ENCODE data around the gene P2RY11.

DNA sequence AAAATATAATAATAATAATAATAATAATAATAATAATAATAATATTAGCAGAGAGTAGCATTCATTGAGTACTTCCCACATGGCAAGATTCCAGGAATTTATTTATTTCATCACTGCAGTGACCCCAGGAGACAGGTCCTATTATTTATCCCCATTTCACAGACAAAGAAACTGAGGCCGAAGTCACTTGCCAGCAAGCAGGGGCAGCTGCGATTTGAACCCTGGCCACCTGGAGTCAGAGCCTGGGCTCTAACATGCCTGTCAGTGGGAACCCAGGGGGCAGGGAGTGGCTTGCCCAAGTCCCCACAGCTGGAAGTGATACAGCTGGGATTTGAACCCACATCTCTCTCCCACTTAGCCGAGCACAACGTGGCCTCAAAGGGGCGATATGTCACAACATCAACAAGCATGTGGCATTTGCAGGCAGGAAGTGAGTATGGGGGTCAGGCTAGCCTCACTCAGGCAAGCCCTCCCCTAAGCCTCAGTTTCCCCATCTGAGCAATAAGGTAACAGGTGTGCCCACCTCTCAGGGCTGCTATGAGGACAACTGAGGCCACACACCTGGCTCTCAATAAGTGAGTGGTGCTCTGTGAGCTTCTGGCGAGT is 22.4 kb upstream of the P2RY11 start:
- TF ChIP-seq, protein P1, sequence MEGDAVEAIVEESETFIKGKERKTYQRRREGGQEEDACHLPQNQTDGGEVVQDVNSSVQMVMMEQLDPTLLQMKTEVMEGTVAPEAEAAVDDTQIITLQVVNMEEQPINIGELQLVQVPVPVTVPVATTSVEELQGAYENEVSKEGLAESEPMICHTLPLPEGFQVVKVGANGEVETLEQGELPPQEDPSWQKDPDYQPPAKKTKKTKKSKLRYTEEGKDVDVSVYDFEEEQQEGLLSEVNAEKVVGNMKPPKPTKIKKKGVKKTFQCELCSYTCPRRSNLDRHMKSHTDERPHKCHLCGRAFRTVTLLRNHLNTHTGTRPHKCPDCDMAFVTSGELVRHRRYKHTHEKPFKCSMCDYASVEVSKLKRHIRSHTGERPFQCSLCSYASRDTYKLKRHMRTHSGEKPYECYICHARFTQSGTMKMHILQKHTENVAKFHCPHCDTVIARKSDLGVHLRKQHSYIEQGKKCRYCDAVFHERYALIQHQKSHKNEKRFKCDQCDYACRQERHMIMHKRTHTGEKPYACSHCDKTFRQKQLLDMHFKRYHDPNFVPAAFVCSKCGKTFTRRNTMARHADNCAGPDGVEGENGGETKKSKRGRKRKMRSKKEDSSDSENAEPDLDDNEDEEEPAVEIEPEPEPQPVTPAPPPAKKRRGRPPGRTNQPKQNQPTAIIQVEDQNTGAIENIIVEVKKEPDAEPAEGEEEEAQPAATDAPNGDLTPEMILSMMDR (IDR thresholded peaks at IDR 0.05; ENCODE audit: insufficient read depth, low read length, poor library complexity, severe bottlenecking) = no peak
- TF ChIP-seq EZH2phosphoT487 (conservative IDR thresholded peaks at IDR 0.05; ENCODE audit: low read length) = no peak
